ENCODE data around the gene CHST11.

CHST11 gene

GRCh38 chr12:104456417-104456949, at the start of gene CHST11:
CHST11 (plus strand) TSS chr12:104456948.
- DNase-seq, result peak; percentile 76

GRCh38 chr12:104407438-104407837, 49.3 kb upstream of the CHST11 start:
- no peak for DNase-seq

DNA sequence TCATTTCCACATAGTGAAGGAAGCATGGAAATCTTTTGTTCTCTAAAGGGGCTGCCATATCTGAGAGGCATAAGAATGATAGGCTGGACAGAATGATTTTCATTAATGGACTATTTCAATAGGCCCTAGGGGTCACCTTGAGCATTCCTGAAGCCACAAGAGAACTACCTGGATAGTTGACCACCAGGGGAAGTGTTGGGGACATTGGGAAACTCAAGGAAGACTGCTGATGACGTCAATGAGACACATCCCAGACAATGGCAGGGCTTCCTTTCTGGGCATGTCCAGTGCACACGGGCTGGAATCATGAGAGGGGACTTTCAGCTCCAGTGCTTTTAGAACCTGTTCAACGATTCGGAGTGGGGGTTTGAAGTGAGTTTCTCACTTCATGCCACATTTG, 48.8 kb upstream of the CHST11 start:
- DNase-seq, result no peak

- no peak for DNase-seq
Observed at GRCh38 chr12:104410326-104410725, 46.4 kb upstream of the CHST11 start.

GRCh38 chr12:104410786-104411185, 46.0 kb upstream of the CHST11 start:
- no peak for DNase-seq

DNA sequence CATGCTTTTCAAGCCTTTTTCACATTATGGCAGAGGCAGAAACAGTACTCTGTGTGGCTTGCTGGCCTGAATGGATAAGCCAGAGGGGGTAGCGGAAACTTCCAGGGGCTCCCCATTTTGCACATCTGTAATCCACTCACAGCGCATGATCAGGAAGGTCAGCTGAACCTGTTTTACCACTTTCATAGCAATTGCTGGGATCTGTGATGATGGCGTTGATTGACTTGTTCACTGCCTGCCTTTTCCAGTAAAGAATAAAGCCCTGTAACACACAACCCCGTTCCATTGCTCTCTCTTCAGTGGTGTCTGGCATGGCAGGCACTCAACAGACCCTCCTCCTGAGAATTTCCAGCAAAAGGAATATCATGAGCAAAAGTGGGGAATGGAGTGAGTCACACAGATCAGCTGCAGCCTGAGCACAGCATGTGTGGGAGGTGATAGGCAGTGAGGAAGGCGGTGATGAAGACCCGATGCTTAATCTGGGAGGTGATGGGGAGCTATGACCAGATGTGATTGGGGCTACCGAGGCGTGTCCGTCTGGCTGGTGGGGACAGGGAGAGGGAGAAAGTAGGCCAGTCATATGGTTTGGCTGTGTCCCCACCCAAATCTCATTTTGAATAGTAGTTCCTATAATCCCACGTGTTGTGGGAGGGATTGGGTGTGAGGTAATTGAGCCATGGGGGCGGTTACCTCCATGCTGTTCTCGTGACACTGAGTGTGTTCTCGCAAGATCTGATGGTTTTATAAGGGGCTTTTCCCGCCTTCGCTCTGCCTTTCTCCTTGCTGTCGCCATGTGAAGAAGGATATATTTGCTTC, 44.7 kb upstream of the CHST11 start:
- no peak for DNase-seq

GRCh38 chr12:104412681-104413080, 44.1 kb upstream of the CHST11 start:
- no peak for DNase-seq

- no peak for DNase-seq
Observed at GRCh38 chr12:104413330-104413729, 43.4 kb upstream of the CHST11 start.

- no peak for DNase-seq
Observed at GRCh38 chr12:104414581-104415341, 42.0 kb upstream of the CHST11 start.

GRCh38 chr12:104415342-104415980, 41.3 kb upstream of the CHST11 start:
- no peak for DNase-seq

- DNase-seq, result no peak
Observed at GRCh38 chr12:104416136-104416535, 40.6 kb upstream of the CHST11 start.

DNA sequence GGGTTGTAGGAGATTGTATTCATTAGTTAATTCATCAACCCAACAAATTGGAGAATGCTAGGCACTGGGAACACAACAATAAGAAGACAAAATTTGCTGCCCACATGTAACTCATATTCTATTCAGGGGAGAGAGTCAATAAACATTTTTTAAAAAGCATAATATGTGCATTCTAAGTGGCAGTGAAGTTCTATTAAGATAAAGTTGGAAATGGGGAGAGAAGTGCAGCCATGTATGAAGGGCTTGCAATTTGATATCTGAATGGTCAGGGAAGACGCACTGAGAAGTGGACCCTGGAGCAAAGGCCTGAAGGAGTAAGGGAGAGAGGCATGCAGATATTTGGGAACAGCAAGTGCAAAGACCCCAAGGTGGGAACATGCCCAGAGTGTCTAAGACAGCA, 40.2 kb upstream of the CHST11 start:
- DNase-seq, result no peak

- DNase-seq, result no peak
Observed at GRCh38 chr12:104419717-104420116, 37.0 kb upstream of the CHST11 start.

DNA sequence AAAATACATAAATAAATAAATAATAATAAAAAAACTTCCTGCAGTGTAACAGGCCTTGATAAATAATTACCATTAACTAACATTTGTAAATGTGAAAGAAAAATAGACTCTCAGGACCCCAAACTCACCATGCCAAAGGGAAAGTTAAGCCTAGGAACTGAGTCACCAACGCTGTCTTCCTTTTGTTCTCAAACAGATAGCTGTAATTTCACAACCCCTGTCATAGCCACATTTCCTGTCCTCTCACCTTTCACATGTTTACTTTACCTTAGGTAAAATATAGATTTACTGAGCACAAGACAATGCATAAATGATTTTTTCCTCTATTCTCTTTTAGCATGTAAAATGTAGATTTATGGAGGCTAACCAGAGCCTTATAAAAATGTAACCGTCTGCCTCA, 35.9 kb upstream of the CHST11 start:
- no peak for DNase-seq

DNA sequence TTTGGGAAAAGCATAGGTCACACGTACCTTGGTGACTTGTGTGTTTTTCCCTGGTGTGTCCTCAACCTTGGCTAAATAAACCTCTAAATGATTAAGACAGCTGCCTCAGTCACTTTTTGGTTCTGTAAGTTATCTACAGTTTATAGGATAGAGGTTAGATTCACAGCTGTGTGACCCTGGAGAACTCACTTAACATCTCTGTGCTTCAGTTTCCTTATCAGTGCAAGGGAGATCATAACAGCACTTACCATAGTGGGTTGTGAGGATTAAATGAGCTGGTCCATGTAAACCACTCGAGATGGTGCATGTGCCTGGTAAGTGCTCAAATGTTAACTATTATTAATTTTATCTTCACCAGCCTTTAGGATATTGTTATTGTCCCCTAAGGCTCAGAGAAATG, 35.4 kb upstream of the CHST11 start:
- no peak for DNase-seq

DNA sequence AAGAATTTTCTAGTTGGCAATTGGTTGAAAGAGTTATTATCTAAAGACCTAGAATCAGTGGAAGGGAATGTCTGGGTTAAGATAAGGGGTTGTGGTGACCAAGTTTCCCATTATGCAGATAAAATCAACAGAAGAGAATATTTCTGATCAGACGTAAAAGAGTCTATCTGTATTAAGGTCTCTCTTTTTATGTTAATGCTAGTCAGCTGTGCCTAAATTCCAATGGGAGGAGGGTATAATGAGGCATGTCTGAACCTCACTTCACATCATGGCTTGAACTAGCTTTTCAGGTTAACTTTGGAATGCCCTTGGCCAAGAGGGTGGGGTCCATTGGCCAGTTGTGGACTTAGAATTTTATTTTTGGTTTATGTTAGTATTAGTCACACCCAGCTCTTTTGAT, 34.3 kb upstream of the CHST11 start:
- no peak for DNase-seq

- DNase-seq, result no peak
Observed at GRCh38 chr12:104423273-104423672, 33.5 kb upstream of the CHST11 start.

DNA sequence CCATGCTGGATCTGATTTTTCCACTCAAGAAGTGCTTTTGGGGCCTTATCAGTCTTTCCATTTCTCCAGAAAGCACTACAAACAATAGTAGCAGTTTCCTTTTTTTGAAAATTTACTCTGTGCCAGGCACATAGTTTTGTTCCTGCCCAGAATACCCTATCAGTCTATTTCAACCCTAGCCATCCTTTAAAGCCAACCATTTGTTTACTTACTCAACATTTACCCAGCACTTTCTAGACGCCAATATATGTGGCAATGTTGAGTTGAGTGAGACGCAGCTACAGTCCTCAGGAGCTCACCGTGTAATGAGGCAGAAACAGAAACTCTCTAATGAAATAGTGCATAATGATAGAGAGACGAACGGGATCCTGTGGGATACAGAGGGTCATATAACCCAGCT, 32.9 kb upstream of the CHST11 start:
- DNase-seq, result no peak

GRCh38 chr12:104424955-104425354, 31.8 kb upstream of the CHST11 start:
- DNase-seq, result no peak

DNA sequence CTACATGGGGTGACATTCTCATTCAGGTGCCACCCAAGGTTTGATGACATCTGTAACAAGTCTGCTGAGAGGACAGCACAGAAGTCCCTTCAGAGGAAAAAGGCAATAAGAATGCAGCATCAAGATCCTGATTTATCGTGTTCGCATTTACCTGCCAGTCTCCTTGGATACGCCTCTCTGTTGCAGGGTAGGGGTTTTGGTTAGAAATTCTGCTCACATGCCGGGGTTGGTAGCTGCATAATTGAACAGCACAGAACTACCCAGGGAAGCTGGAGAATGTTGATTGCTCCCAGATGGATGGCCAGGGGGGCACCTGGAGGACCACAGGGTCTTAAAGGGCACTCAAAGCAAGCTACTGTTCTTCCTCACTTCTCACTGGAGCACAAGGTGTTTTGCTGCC, 31.1 kb upstream of the CHST11 start:
- DNase-seq, result no peak

DNA sequence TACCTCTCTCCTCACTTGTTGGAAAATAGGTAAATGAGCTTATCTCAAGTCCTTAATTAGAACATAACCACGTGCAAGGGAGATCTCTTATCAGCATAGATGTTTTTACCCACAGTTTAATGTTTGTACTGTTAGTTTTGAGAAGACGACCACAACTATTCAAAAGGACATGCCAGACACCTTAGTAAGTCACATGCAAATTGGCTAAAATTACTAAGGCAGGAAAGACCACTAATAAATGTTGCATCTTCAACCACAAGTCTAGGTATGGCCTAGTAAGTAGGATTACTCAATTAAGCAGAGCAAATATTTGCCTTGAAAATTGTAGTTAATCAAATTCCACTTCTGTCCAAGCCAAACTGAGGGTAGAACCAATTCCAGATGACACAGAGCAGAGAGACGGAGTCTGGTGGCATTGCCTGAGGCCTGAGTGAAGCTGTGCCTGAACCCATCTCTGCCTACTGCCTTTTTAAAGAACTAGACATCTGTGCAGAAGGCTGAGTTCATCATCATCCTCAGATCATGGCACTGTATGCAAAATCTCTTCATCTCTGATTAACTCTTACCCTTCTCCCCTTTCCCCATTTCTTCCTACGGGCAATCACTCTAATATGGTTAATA, 29.7 kb upstream of the CHST11 start:
- no peak for DNase-seq

GRCh38 chr12:104427547-104427938, 29.2 kb upstream of the CHST11 start:
- no peak for DNase-seq

DNA sequence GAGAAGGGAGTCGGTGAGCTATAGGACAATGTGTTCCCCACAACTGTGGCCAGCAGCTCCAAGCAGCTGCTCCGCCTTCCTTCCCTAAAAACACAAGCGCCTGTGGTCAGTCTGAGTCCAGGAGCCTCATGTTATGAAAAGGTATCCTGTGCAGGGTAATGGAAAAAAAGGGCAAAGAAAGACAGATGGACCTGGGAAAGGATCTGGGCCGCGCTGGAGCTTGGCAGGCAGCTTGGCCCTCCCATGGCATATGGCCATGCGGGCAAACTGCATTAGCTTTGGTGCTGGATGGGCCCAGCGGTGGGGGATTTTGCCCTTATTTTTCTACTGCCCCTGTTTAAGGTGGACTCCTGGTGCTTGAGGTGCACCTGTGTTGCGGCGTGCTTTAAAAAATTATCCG, 23.7 kb upstream of the CHST11 start:
- DNase-seq, result no peak

All from stimulated activated CD4-positive, alpha-beta T cell treated with anti-CD3 and anti-CD28 coated beads, Interleukin-4, amount 100 ng/mL, for 1 hour (primary cell).